Measurements from ENCODE around the gene MBD3L3. TPM values are rescaled to one million over a fixed set of nuclear protein-coding genes. Genes with fewer than 3 reads are reported as not detected.
A peak's percentile ranks its signal among the peaks of the same experiment; 100 is the strongest.
"Not testable (repeated sequence)": the region's sequence is repeated elsewhere in the genome, so short reads cannot be mapped to it uniquely, and the experiment has no call there.

The MBD3L3 gene
- total RNA-seq, 2 donors from 2014 or later: not detected

DNA sequence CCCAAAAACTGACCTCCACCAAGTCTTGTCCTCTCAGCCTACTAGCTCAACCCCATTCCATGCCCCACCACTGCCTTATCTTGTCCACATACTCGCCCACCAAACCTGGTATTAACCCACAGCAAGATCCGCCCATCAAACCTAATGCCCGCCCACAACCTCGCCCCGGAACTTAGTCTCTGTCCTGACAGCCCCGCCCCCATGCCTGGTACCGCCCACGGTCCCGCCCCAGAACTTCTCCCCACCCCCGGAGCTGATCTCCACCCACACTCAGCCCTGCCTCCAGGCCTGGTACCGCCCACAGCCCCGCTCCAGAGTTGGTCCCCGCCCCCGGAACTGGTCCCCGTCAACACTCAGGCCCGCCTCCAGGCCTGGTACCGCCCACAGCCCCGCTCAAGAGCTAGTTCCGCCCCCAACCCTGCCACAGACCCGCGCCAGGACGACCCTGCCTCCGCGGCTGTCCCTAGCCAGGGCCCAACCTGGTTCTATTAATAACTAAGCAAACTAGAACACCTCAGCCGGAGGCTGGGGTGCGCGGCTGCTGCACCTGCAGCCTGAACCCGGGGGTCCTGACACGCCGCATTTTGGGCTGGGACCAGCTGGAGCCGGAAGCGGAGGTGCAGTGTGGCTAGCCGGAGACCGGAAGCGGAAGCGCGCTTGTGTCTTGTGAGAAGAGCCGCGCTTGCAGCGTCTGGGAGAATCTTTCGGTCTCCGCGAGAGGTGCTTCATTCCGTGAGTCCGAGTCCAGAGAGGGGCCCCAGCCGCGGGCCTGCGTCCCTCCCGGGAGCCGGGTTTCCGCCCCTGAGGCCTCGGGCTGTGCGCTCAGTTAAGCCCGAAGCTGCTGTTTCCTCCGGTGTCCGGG, 10.8 kb upstream of the MBD3L3 start, which contains the start of gene ZNF557:
ZNF557 (plus strand) TSS at position 662 of the 862 bp plus-strand sequence. CDS start 5,372 bp downstream, outside the sequence.
- Mint-ChIP-seq H3K27ac (peak within 1 kb of the TSS; percentile 93 to 96), H3K36me3 (peaks cover 25 to 38% of the 10 kb centered on the region in 2 donors), H3K9me3 (peaks cover 1 to 4% of the 10 kb centered on the region in 2 donors)
- ATAC-seq (peak; percentile 96), DNase-seq (ENCODE audit: low spot score in 2 of 2) (peak; percentile 98)

DNA sequence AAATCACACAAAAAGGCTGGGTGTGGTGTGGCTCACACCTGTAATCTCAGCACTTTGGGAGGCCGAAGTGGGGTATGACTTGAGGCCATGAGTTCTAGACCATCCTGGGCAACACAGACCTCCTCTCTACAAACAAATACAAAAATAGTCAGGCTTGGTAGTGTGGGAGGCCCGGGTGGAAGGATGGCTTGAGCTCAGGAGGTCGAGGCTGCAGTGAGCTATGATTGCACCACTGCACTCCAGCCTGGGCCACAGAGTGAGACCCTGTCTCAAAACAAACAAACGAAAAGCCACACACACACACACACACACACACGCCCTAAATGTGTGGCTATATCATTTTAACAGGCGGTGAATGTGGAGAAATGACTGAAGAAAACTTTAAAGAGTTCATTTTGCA, 10.1 kb upstream of the MBD3L3 start:
- peak in 1 of 2 donors; percentile 2 for DNase-seq (ENCODE audit: low spot score in 2 of 2)
- H3K9me3 Mint-ChIP-seq: peaks cover 0 to 4% of the 10 kb centered on the region in 2 donors
- peaks cover 22 to 31% of the 10 kb centered on the region in 2 donors for H3K36me3 Mint-ChIP-seq
- peak overlapping the region in 1 of 2 donors; percentile 96 for H3K27ac Mint-ChIP-seq
- ATAC-seq: no peak

DNA sequence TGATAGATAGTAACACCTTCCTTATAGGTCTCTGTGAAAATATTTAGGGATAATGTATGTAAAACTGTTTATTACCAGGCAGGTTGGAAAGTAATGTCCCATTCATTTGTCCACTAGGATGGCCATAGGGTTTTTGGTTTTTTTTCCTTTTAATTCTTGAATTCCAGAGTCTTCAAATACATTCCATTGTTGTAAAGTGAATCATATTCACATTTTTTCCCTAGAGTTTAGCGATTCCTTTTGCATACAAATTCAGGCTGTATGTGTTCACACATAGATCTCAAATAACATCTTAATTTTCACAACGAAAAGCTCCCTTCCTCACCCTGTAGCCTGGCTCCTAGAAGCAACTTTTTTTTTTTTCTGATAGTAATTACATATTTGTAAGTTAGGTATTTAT, 9.2 kb upstream of the MBD3L3 start:
- H3K27ac Mint-ChIP-seq: no peak overlapping the region
- no peak for DNase-seq (ENCODE audit: low spot score in 2 of 2)
- no peak for ATAC-seq
- H3K9me3 Mint-ChIP-seq: peaks cover 0 to 4% of the 10 kb centered on the region in 2 donors
- H3K36me3 Mint-ChIP-seq: peaks cover 20 to 24% of the 10 kb centered on the region in 2 donors

DNA sequence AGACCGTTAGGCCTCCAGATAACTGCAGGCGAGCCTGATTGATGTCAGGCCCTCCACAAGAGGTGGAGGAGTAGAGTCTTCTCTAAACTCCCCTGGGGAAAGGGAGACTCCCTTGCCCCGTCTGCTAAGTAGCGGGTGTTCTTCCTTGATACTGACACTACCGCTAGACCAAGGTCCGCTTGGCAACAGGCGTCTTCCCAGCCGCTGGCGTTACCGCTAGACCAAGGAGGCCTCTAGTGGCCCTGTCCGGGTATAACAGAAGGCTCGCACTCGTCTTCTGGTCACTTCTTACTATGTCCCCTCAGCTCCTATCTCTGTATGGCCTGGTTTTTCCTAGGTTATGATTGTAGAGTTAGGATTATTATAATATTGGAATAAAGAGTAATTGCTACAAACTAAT, 8.6 kb upstream of the MBD3L3 start:
- not testable (repeated sequence) for ATAC-seq, H3K9me3 Mint-ChIP-seq, H3K27ac Mint-ChIP-seq
- peaks cover 14 to 18% of the 10 kb centered on the region in 2 donors for H3K36me3 Mint-ChIP-seq
- DNase-seq (ENCODE audit: low spot score in 2 of 2): peak in 1 of 2 donors; percentile 2

DNA sequence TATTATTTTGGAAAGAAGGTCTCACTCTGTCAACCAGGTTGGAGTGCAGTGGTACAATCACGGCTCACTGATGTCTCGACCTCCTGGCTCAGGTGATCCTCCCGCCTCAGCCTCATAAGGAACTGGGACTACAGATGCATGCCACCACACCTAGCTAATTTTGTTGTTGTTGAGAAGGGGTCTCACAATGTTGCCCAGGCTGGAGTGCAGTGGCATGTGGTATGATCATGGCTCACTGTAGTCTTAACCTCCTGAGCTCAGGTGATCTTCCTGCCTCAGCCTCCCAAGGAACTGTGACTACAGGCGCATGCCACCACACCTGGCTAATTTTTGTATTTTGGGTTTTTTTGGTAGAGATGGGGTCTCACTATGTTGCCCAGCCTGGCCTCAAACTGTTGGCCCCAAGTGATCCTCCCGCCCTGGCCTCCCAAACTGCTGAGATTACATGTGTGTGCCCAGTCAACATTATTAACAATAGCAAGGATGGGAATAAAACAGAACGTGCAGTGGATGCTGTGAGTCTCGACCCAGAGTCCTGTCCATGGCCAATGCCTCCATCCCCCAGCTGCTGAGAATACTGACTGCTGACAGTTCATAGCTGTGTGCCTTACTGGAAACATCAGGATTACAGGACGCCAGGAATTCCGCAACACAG, 5.4 kb upstream of the MBD3L3 start:
- ATAC-seq: peak; percentile 65 to 81
- peak in 1 of 2 donors; percentile 2 for DNase-seq (ENCODE audit: low spot score in 2 of 2)
- no peak overlapping the region for H3K27ac Mint-ChIP-seq
- H3K36me3 Mint-ChIP-seq: no peaks in the 10 kb centered on the region
- H3K9me3 Mint-ChIP-seq: peaks cover 0 to 4% of the 10 kb centered on the region in 2 donors

GRCh38 chr19:7063339-7063738, 4.9 kb upstream of the MBD3L3 start:
- ATAC-seq: peak; percentile 63 to 75
- Mint-ChIP-seq H3K9me3 (peaks cover 0 to 4% of the 10 kb centered on the region in 2 donors), H3K36me3 (no peaks in the 10 kb centered on the region), H3K27ac (no peak overlapping the region)
- DNase-seq (ENCODE audit: low spot score in 2 of 2): peak in 1 of 2 donors; percentile 2

GRCh38 chr19:7059977-7060376, 1.5 kb upstream of the MBD3L3 start:
- peak in 1 of 2 donors; percentile 46 for ATAC-seq
- not testable (repeated sequence) for H3K36me3 Mint-ChIP-seq; DNase-seq (ENCODE audit: low spot score in 2 of 2); H3K27ac Mint-ChIP-seq; H3K9me3 Mint-ChIP-seq

GRCh38 chr19:7056371-7056770, 2.1 kb downstream of the MBD3L3 start:
- not testable (repeated sequence) for H3K9me3 Mint-ChIP-seq; H3K36me3 Mint-ChIP-seq; DNase-seq (ENCODE audit: low spot score in 2 of 2); H3K27ac Mint-ChIP-seq; ATAC-seq

- not testable (repeated sequence) for H3K36me3 Mint-ChIP-seq; H3K27ac Mint-ChIP-seq; H3K9me3 Mint-ChIP-seq; ATAC-seq; DNase-seq (ENCODE audit: low spot score in 2 of 2)
These were observed 2.8 kb downstream of the MBD3L3 start for GRCh38 chr19:7055679-7056078.

- not testable (repeated sequence) for H3K27ac Mint-ChIP-seq; DNase-seq (ENCODE audit: low spot score in 2 of 2); H3K36me3 Mint-ChIP-seq; H3K9me3 Mint-ChIP-seq
- ATAC-seq: peak; percentile 40 to 62
These were observed 3.7 kb downstream of the MBD3L3 start for GRCh38 chr19:7054635-7055368.

DNA sequence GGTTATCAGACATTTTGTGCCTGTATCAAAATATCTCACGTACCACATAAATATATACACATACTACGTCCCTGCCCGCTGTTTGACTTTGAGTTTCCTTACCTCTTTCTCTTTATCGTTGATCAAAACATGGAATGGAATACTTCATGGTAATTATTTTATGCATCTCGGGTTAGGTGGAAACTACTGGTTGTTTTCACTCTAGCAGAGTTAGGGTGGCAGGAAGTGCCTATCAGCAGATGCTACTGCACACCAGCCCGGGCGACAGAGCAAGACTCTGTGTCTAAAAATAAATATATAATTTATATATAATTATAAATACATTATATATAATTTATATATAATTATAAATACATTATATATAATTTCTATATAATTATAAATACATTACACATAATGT, 5.6 kb downstream of the MBD3L3 start:
- H3K36me3 Mint-ChIP-seq, H3K9me3 Mint-ChIP-seq, H3K27ac Mint-ChIP-seq: not testable (repeated sequence)
- ATAC-seq (peak in 1 of 2 donors; percentile 37), DNase-seq (ENCODE audit: low spot score in 2 of 2) (peak in 1 of 2 donors; percentile 1)

- not testable (repeated sequence) for H3K9me3 Mint-ChIP-seq; H3K36me3 Mint-ChIP-seq; ATAC-seq; DNase-seq (ENCODE audit: low spot score in 2 of 2); H3K27ac Mint-ChIP-seq
These were observed 7.1 kb downstream of the MBD3L3 start for GRCh38 chr19:7051421-7051820.

GRCh38 chr19:7049021-7049420, 9.5 kb downstream of the MBD3L3 start, which contains the start of gene MBD3L2:
Gene MBD3L2, plus strand, starts transcription at chr19:7049321. Its CDS starts 53 bp downstream, at chr19:7049374.
- ATAC-seq, H3K9me3 Mint-ChIP-seq, H3K27ac Mint-ChIP-seq: not testable (repeated sequence)

GRCh38 chr19:7041563-7041962, 16.9 kb downstream of the MBD3L3 start:
- not testable (repeated sequence) for H3K27ac Mint-ChIP-seq; H3K9me3 Mint-ChIP-seq; H3K36me3 Mint-ChIP-seq; DNase-seq (ENCODE audit: low spot score in 2 of 2); ATAC-seq

More at GRCh38 chr19:7049021-7049420, 9.5 kb downstream of the MBD3L3 start, which contains the start of gene MBD3L2:
- H3K36me3 Mint-ChIP-seq; DNase-seq (ENCODE audit: low spot score in 2 of 2): not testable (repeated sequence)

GRCh38 chr19:7040079-7040478, 18.4 kb downstream of the MBD3L3 start, which contains the start of gene MBD3L4:
Gene MBD3L4, minus strand, starts transcription at chr19:7040179. Its CDS starts 35 bp downstream, at chr19:7040144.
- ATAC-seq: not testable (repeated sequence)

DNA sequence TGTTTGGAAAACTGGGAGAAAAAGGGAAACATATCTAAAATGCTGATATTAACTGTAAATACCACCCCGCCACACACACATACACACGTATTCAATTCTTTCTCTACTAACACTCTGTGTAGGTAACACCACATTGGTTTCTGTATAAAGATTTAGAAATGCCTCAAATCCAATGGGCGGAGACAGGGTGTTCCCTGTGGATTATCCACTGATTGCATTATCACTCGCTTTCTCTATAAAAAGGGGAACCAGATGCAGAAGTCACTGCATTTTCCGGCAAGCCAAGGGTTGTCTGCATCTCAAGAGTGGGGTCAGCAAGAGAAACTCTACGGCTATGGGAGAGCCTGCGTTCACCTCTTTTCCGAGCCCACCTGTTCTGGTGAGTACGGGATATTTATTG, 28.2 kb downstream of the MBD3L3 start, which contains the start of gene MBD3L5:
MBD3L5 (plus strand) TSS at position 301 of the 400 bp plus-strand sequence; CDS start at position 335, 34 bp downstream.
- DNase-seq (ENCODE audit: low spot score in 2 of 2); H3K9me3 Mint-ChIP-seq: not testable (repeated sequence)

More at GRCh38 chr19:7040079-7040478, 18.4 kb downstream of the MBD3L3 start, which contains the start of gene MBD3L4:
- not testable (repeated sequence) for H3K36me3 Mint-ChIP-seq; H3K9me3 Mint-ChIP-seq; DNase-seq (ENCODE audit: low spot score in 2 of 2); H3K27ac Mint-ChIP-seq

More for the DNA sequence above, 28.2 kb downstream of the MBD3L3 start, which contains the start of gene MBD3L5:
- not testable (repeated sequence) for H3K36me3 Mint-ChIP-seq, ATAC-seq, H3K27ac Mint-ChIP-seq
